Skin epidermis (tissue), 12 donors: ENCODE data around the gene PDHB.
A peak's percentile ranks its signal among the peaks of the same experiment; 100 is the strongest.
"Not testable (repeated sequence)": the region's sequence is repeated elsewhere in the genome, so short reads cannot be mapped to it uniquely, and the experiment has no call there.

Experiments used
- H3K27ac ChIP-seq, 21 experiments: fragments of 200-600 bp; sonication (generic) in 11 of 21; one replicate each; pipeline ENCODE4 v1.5.0; 2020; ENCODE audit warnings: mild to moderate bottlenecking in 3 of 21, inconsistent platforms in 2 of 21, moderate library complexity in 2 of 21
- H3K4me3 ChIP-seq, 7 experiments: fragments of 200-600 bp; sonication (generic) in 2 of 7; one replicate each; pipeline ENCODE4 v1.5.0; 2020; ENCODE audit warnings: inconsistent platforms in 2 of 7, mild to moderate bottlenecking in 2 of 7, moderate library complexity in 1 of 7

The PDHB gene

DNA sequence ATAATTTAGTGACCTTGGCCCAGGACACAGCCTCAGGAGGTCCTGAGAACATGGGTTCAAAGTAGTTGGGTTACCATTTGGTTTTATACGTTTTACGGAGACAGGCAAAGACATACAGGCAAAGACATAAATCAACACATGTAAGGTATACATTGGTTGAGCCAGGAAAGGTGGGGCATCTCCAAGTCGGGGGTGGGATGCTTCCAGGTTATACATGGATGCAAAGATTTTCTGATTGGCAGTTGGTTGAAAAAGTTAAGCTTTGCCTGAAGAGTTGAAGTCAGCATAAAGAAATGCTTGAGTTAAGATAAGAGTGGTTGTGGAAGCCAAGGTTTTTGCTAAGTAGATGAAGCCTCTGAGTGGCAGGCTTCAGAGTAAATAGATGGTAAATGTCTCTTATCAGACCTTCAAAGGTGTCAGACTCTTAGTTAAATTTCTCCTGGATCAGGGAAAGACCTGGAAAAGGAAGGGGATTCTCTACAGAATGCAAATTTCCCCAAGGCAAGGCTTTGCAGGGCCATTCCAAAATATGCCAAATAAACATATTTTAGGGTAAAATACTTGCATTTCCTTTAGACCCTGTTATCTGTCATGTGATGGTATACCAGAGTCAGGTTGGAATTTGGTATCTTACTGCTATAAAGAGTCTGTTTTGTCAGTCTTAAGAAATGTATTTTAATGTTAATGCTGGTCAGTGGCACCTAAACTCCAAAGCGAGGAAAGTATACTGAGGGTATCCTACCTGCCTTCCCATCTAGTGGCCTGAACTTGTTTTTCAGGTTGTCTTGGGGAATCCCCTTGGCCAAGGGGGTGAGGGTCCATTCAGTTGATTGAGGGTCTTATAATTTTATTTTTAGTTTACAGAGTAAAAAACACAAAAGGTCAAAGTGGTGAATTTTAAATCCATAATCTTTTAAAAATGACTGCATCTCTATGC lies 8.2 kb upstream of the PDHB start:
- Histone ChIP-seq H3K27ac (no peak overlapping the region), H3K4me3 (no peak overlapping the region)

- not testable (repeated sequence) for H3K4me3 ChIP-seq
- peak overlapping the region in 1 of 21 experiments; percentile 6 for H3K27ac ChIP-seq
Measured at GRCh38 chr3:58440996-58441355, 7.3 kb upstream of the PDHB start.

GRCh38 chr3:58437276-58437675 lies 3.6 kb upstream of the PDHB start:
- not testable (repeated sequence) for H3K27ac ChIP-seq, H3K4me3 ChIP-seq

DNA sequence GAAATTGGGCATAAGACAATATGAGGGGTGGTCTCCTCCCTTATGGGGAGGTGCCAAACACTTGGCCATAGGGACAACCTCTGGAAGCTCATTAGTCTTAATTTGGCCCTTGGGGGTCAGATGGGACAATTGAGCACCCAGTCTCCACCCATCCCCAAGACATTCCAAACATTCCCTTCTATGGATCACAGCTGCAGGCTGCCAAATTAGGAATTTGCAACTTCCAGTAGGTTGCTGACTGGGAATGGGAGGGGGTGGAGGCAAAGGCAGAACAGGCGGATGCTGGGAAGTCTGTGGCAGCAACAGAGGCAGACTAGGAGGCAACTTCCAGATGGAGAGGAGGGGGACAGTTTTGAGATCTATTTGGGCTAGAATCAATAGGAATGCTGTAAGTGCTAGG lies 1.4 kb upstream of the PDHB start:
- H3K4me3 ChIP-seq: no peak overlapping the region
- peak overlapping the region in 8 of 21 experiments; percentile 12 to 89 (median 20) for H3K27ac ChIP-seq

- H3K4me3 ChIP-seq: no peak overlapping the region
- H3K27ac ChIP-seq: peak overlapping the region in 7 of 21 experiments; percentile 20 to 95 (median 86)
Measured at GRCh38 chr3:58434511-58434910, 879 bp upstream of the PDHB start.

DNA sequence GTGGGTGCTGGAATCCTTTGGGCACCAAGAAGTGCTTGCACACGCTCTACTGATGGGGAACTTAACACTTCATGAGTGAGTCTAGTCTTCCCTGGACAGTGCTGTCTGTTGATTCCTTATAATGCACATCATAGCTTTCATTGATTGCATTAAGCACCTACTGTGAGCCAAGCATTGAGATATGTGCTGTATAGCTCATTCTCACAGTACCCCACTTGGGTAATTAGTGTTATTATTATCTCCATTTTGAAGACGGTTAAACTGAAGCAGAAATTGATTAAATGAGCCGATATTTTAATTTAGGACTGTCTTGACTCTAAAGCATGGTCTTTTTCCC lies 504 bp upstream of the PDHB start:
- H3K4me3 ChIP-seq: peak overlapping the region; percentile 53 to 72 (median 60)
- H3K27ac ChIP-seq: peak overlapping the region in 19 of 21 experiments; percentile 69 to 97 (median 89)

- H3K4me3 ChIP-seq: peak overlapping the region; percentile 53 to 72 (median 60)
- H3K27ac ChIP-seq: peak overlapping the region in 20 of 21 experiments; percentile 69 to 97 (median 88)
Measured at GRCh38 chr3:58432905-58433304, 727 bp downstream of the PDHB start.

- H3K4me3 ChIP-seq: no peak overlapping the region
- H3K27ac ChIP-seq: no peak overlapping the region
Measured at GRCh38 chr3:58429657-58430056, 4.0 kb downstream of the PDHB start.

- H3K27ac ChIP-seq: no peak overlapping the region
Measured at GRCh38 chr3:58427661-58428361, 5.8 kb downstream of the PDHB start.

GRCh38 chr3:58425782-58426181 lies 7.8 kb downstream of the PDHB start:
- Histone ChIP-seq H3K4me3 (no peak overlapping the region), H3K27ac (no peak overlapping the region)

More at GRCh38 chr3:58427661-58428361, 5.8 kb downstream of the PDHB start:
- H3K4me3 ChIP-seq: no peak overlapping the region

GRCh38 chr3:58424613-58425012 lies 9.0 kb downstream of the PDHB start:
- H3K4me3 ChIP-seq: no peak overlapping the region
- peak overlapping the region in 3 of 21 experiments; percentile 1 to 20 (median 1) for H3K27ac ChIP-seq

- H3K27ac ChIP-seq: peak overlapping the region in 4 of 21 experiments; percentile 13 to 41 (median 38)
- no peak overlapping the region for H3K4me3 ChIP-seq
Measured at GRCh38 chr3:58422756-58423325, 10.8 kb downstream of the PDHB start.

GRCh38 chr3:58421004-58421403 lies 12.6 kb downstream of the PDHB start:
- no peak overlapping the region for H3K4me3 ChIP-seq
- H3K27ac ChIP-seq: peak overlapping the region in 2 of 21 experiments; percentile 6 to 66

GRCh38 chr3:58419780-58420507 lies 13.7 kb downstream of the PDHB start:
- Histone ChIP-seq H3K27ac (peak overlapping the region in 12 of 21 experiments; percentile 4 to 74 (median 66)), H3K4me3 (no peak overlapping the region)

- H3K4me3 ChIP-seq: no peak overlapping the region
- H3K27ac ChIP-seq: no peak overlapping the region
Measured at GRCh38 chr3:58418227-58418626, 15.4 kb downstream of the PDHB start.

GRCh38 chr3:58417075-58417474 lies 16.6 kb downstream of the PDHB start:
- no peak overlapping the region for H3K27ac ChIP-seq
- no peak overlapping the region for H3K4me3 ChIP-seq

- no peak overlapping the region for H3K4me3 ChIP-seq
- H3K27ac ChIP-seq: no peak overlapping the region
Measured at GRCh38 chr3:58416191-58416590, 17.4 kb downstream of the PDHB start.

DNA sequence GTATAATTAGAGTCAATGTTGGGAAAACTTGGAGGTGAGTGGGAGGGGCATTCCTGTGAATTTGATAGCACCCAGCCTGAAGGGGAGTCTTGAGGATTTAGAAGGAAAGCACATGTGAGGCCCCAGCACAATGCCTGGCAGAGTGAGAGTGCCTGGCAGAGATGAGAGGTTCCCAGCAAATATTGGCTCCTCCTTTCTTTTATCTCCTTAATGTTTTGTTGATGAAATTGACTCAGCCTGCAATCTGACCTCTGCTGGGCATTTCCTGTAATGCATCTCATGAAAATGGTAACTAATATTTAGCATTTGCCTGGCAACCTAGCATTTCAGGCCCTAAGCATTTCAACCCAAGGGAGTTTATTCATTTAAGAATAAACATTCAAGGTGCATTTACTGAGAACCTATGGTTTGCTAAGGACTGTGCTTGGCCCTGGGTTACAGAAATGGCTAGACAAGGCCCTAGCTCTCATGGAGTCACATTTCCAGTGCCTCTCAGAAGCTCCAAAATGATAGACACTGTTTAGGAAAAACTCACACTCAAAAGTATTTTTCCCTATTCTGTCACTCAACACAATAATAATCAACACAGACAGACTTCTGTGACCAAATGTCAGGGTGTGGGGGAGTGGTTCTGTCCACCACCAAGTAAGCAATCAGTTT lies 19.0 kb downstream of the PDHB start:
- no peak overlapping the region for H3K27ac ChIP-seq
- no peak overlapping the region for H3K4me3 ChIP-seq
